ENCODE results near the gene ZNF425. TPM values are rescaled to one million over a fixed set of nuclear protein-coding genes. Genes with fewer than 3 reads are reported as not detected.

Gene ZNF425
- total and polyA plus RNA-seq, 9 of the 15 experiments (the other 6 are each of a cell fraction or from before 2014, with no cell fraction given), result 0.03 to 0.89 (median 0.54) TPM

- Histone ChIP-seq H3K27me3 (ENCODE audit: control insufficient read depth in 2 of 2, insufficient read depth in 2 of 2, low read length in 2 of 2) (no peaks in the 10 kb centered on the region), H2AFZ (ENCODE audit: low read depth, low read length) (no peak overlapping the region), H3K36me3 (ENCODE audit: control insufficient read depth, insufficient read depth, low read length) (peaks cover 22% of the 10 kb centered on the region; the same call in 2 of the 3 replicates), H3K9me3 (replicated peaks; ENCODE audit: control insufficient read depth, insufficient read depth, low read depth, low read length) (0 out of 2 replicates have a peak, but pooled peaks cover 3% of the 10 kb centered on the region), H3K4me2 (ENCODE audit: insufficient read depth, low read length) (no peak overlapping the region), H3K9me1 (ENCODE audit: control insufficient read depth, insufficient read depth, low read length) (no peaks in the 10 kb centered on the region), H4K20me1 (replicated peaks; ENCODE audit: control insufficient read depth, insufficient read depth, low read length) (no peaks in the 10 kb centered on the region), H3K27ac (ENCODE audit: extremely low read depth, low read depth, low read length) (no peak overlapping the region), H3K79me2 (ENCODE audit: control insufficient read depth, insufficient read depth, low read length) (no peaks in the 10 kb centered on the region), H3K4me3 (no peak overlapping the region), H3K9ac (ENCODE audit: insufficient read depth in 1 of 2, low read depth in 2 of 2, low read length in 2 of 2) (no peak overlapping the region), H3K4me1 (replicated peaks in 1 of 2; ENCODE audit: control insufficient read depth in 2 of 2, insufficient read depth in 2 of 2, low read length in 2 of 2) (no peaks in the 10 kb centered on the region)
- intact Hi-C loops (cut with micrococcal nuclease) (loop anchor here (10.0 kb wide), 1 partner anchor 503 kb away; no protein-coding TSS in a partner anchor), in situ Hi-C loops (cut with MboI) (no loop called here)
- ChIA-PET POLR2A (interaction anchor here (0.7 kb wide), 1 partner anchor 545 kb away, joined by 3 read pairs; no protein-coding TSS in a partner anchor), CTCF (ENCODE audit: low intra/inter-chr PET ratio) (no interaction called here)
- ATAC-seq (no peak), DNase-seq (ENCODE audit: extremely low read depth in 1 of 4, low spot score in 3 of 4) (no peak), FAIRE-seq (no peak)
- no TSS peak for BruUV-seq (replicated peaks)
- TF ChIP-seq ZNF561 (CRISPR knock-in tag; conservative IDR thresholded peaks at IDR 0.05), result no peak
- no peak for TF ChIP-seq RBM17 (IDR thresholded peaks at IDR 0.05; ENCODE audit: borderline replicate concordance, low read depth, low read length)
- TF ChIP-seq ARHGAP35 (IDR thresholded peaks at IDR 0.05; ENCODE audit: partially characterized antibody), result no peak
- no peak for TF ChIP-seq MCM5 (IDR thresholded peaks at IDR 0.05; ENCODE audit: low read depth)
- TF ChIP-seq TRIM24 (IDR thresholded peaks at IDR 0.05), result peak; percentile 53 to 70; a peak in 2 of 4 replicates
- TF ChIP-seq PYGO2 (tag; IDR thresholded peaks at IDR 0.05), result no peak
- TF ChIP-seq CEBPG (CRISPR knock-in tag; IDR thresholded peaks at IDR 0.05), result peak; percentile 52; the same call in 1 of the 2 replicates
- no peak for TF ChIP-seq CEBPG (tag; conservative IDR thresholded peaks at IDR 0.05 in 1 of 2, IDR thresholded peaks at IDR 0.05 in 1 of 2)
- no peak for TF ChIP-seq CHD1 (IDR thresholded peaks at IDR 0.05; ENCODE audit: low read length)
- TF ChIP-seq GTF2E2 (tag; IDR thresholded peaks at IDR 0.05), result no peak
- TF ChIP-seq BDP1 (IDR thresholded peaks at IDR 0.05; ENCODE audit: insufficient read depth, insufficient read length), result no peak
- no peak for TF ChIP-seq SMARCA5 (IDR thresholded peaks at IDR 0.05)
- TF ChIP-seq PHF20 (IDR thresholded peaks at IDR 0.05; ENCODE audit: partially characterized antibody), result no peak
- TF ChIP-seq TAF1 (IDR thresholded peaks at IDR 0.05; ENCODE audit: control insufficient read depth, extremely low read depth, insufficient read depth, low read length, severe bottlenecking), result no peak
- WGBS (ENCODE audit: insufficient coverage, low coverage, missing lambda C conversion rate), result 70% methylated on average over 6 of the region's 9 CpGs
Observed at GRCh38 chr7:149077594-149077993, 48.5 kb downstream of the ZNF425 start.

Measured in K562 (cell line).